ENCODE measurements around the gene OR10P1.
A peak's percentile ranks its signal among the peaks of the same experiment; 100 is the strongest.
"Not testable (repeated sequence)": the region's sequence is repeated elsewhere in the genome, so short reads cannot be mapped to it uniquely, and the experiment has no call there.

OR10P1 gene

GRCh38 chr12:55650620-55651298 is 14.1 kb downstream of the OR10P1 start:
- not testable (repeated sequence) for DNase-seq (ENCODE audit: extremely low spot score, insufficient read length, low read depth); FAIRE-seq

GRCh38 chr12:55651299-55651683 is 14.6 kb downstream of the OR10P1 start:
- FAIRE-seq: no peak
- DNase-seq (ENCODE audit: extremely low spot score, insufficient read length, low read depth): no peak

- DNase-seq (ENCODE audit: extremely low spot score, insufficient read length, low read depth): no peak
- no peak for FAIRE-seq
These were observed 15.7 kb downstream of the OR10P1 start for GRCh38 chr12:55652352-55652751.

- no peak for FAIRE-seq
These were observed 16.3 kb downstream of the OR10P1 start for GRCh38 chr12:55653031-55653430.

GRCh38 chr12:55654511-55655214 is 18.0 kb downstream of the OR10P1 start:
- no peak for FAIRE-seq
- no peak for DNase-seq (ENCODE audit: extremely low spot score, insufficient read length, low read depth)

More at GRCh38 chr12:55653031-55653430, 16.3 kb downstream of the OR10P1 start:
- DNase-seq (ENCODE audit: extremely low spot score, insufficient read length, low read depth): no peak

- DNase-seq (ENCODE audit: extremely low spot score, insufficient read length, low read depth) (no peak), FAIRE-seq (no peak)
These were observed 20.5 kb downstream of the OR10P1 start for GRCh38 chr12:55657212-55657611.

- FAIRE-seq (no peak), DNase-seq (ENCODE audit: extremely low spot score, insufficient read length, low read depth) (no peak)
These were observed 21.5 kb downstream of the OR10P1 start for GRCh38 chr12:55658212-55658611.

GRCh38 chr12:55658635-55659391 is 22.1 kb downstream of the OR10P1 start:
- DNase-seq (ENCODE audit: extremely low spot score, insufficient read length, low read depth) (no peak), FAIRE-seq (no peak)

- FAIRE-seq (peak; percentile 72), DNase-seq (ENCODE audit: extremely low spot score, insufficient read length, low read depth) (no peak)
These were observed 23.0 kb downstream of the OR10P1 start for GRCh38 chr12:55659486-55660385.

GRCh38 chr12:55663391-55663790 is 26.7 kb downstream of the OR10P1 start:
- no peak for DNase-seq (ENCODE audit: extremely low spot score, insufficient read length, low read depth)
- no peak for FAIRE-seq

GRCh38 chr12:55664826-55665225 is 28.1 kb downstream of the OR10P1 start:
- no peak for FAIRE-seq
- DNase-seq (ENCODE audit: extremely low spot score, insufficient read length, low read depth): no peak

- DNase-seq (ENCODE audit: extremely low spot score, insufficient read length, low read depth) (no peak), FAIRE-seq (no peak)
These were observed 29.8 kb downstream of the OR10P1 start for GRCh38 chr12:55666508-55666907.

GRCh38 chr12:55670276-55670675 is 33.6 kb downstream of the OR10P1 start:
- DNase-seq (ENCODE audit: extremely low spot score, insufficient read length, low read depth) (no peak), FAIRE-seq (no peak)

- DNase-seq (ENCODE audit: extremely low spot score, insufficient read length, low read depth) (no peak), FAIRE-seq (no peak)
These were observed 35.1 kb downstream of the OR10P1 start for GRCh38 chr12:55671746-55672145.

GRCh38 chr12:55673638-55674037 is 36.9 kb downstream of the OR10P1 start:
- FAIRE-seq: peak; percentile 93
- DNase-seq (ENCODE audit: extremely low spot score, insufficient read length, low read depth): peak; percentile 43

- DNase-seq (ENCODE audit: extremely low spot score, insufficient read length, low read depth): no peak
- no peak for FAIRE-seq
These were observed 39.0 kb downstream of the OR10P1 start for GRCh38 chr12:55675666-55676065.

GRCh38 chr12:55676707-55677106 is 40.0 kb downstream of the OR10P1 start:
- FAIRE-seq: no peak
- no peak for DNase-seq (ENCODE audit: extremely low spot score, insufficient read length, low read depth)

- FAIRE-seq (no peak), DNase-seq (ENCODE audit: extremely low spot score, insufficient read length, low read depth) (no peak)
These were observed 43.0 kb downstream of the OR10P1 start for GRCh38 chr12:55679691-55680090.

- no peak for DNase-seq (ENCODE audit: extremely low spot score, insufficient read length, low read depth)
- FAIRE-seq: no peak
These were observed 44.7 kb downstream of the OR10P1 start for GRCh38 chr12:55681142-55682077.
